B cell (primary cell): ENCODE results near the gene TXNRD1. TPM values are rescaled to one million over a fixed set of nuclear protein-coding genes. Genes with fewer than 3 reads are reported as not detected.

Experiments
- ATAC-seq: fragments of 200-7000 bp; cut with Tn5 transposase; one replicate; pipeline ENCODE4 v1.10.0; 2021; ENCODE audit warnings: low read depth, mild to moderate bottlenecking, moderate number of reproducible peaks, moderate library complexity
- CTCF ChIA-PET: fragments of 350-600 bp; sonication (Branson Sonifier 250); formaldehyde crosslinking; loops from one replicate; lab custom pipeline; 2021; ENCODE audit warnings: antibody characterized with exemption, inconsistent platforms; lab: Charles Lee
- POLR2A ChIA-PET: fragments of 350-600 bp; sonication (Branson Sonifier 250); formaldehyde crosslinking; loops from one replicate; lab custom pipeline; 2021; ENCODE audit warnings: antibody characterized with exemption; lab: Charles Lee
- DNase-seq: peaks from one replicate; pipeline ENCODE4 v3.0.0; 2013
- H2AFZ ChIP-seq: 2 replicates; pipeline ENCODE4 v1.6.1; 2012; ENCODE audit warnings: mild to moderate bottlenecking, low read depth, low read length; ENCODE audit not compliant: insufficient read depth, poor library complexity, severe bottlenecking
- H3K27ac ChIP-seq, 2 donors: 1 replicate in 1 of 2; 2 replicates in 1 of 2; pipeline ENCODE4 v1.5.1; 2012 to 2013; ENCODE audit warnings: low read length in 2 of 2, mild to moderate bottlenecking in 2 of 2, moderate library complexity in 1 of 2
- H3K27me3 ChIP-seq, 4 experiments: fragments of 200-600 bp in 1 of 4; sonication (generic) in 1 of 4; replicated peaks in 1 of 4; 1 replicate in 2 of 4; 2 replicates in 2 of 4; pipeline versions ENCODE4 v1.6.1 to v1.7.0; 2013 to 2016; ENCODE audit warnings: low read length in 3 of 4, mild to moderate bottlenecking in 2 of 4, mixed read lengths in 1 of 4, moderate library complexity in 1 of 4; ENCODE audit not compliant: insufficient read depth in 4 of 4, control insufficient read depth in 3 of 4; ENCODE audit errors: control extremely low read depth in 1 of 4
- H3K36me3 ChIP-seq, 2 experiments: replicated peaks in 1 of 2; 1 replicate in 1 of 2; 2 replicates in 1 of 2; pipeline versions ENCODE4 v1.6.1 to v1.7.1; 2013; ENCODE audit warnings: low read length in 1 of 2; ENCODE audit not compliant: insufficient read depth in 2 of 2, control insufficient read depth in 1 of 2; ENCODE audit errors: control extremely low read depth in 1 of 2, extremely low read depth in 1 of 2
- H3K4me1 ChIP-seq, 2 donors: fragments of 200-600 bp in 1 of 2; sonication (generic) in 1 of 2; 1 replicate in 1 of 2; 2 replicates in 1 of 2; pipeline versions ENCODE4 v1.5.1 to v1.6.1; 2013 to 2017; ENCODE audit warnings: low read length in 2 of 2; ENCODE audit not compliant: control insufficient read depth in 2 of 2, insufficient read depth in 2 of 2
- H3K4me2 ChIP-seq: replicated peaks from 2 replicates; pipeline ENCODE3; 2012; ENCODE audit warnings: mild to moderate bottlenecking, low read depth, low read length; ENCODE audit not compliant: poor library complexity, severe bottlenecking
- H3K4me3 ChIP-seq, 5 experiments: fragments of 200-600 bp in 1 of 5; sonication (generic) in 1 of 5; 1 replicate in 3 of 5; 2 replicates in 2 of 5; pipeline versions ENCODE4 v1.5.1 to v1.7.0; 2011 to 2016; ENCODE audit warnings: low read length in 4 of 5, mild to moderate bottlenecking in 4 of 5, low read depth in 2 of 5, control low read depth in 1 of 5, moderate library complexity in 1 of 5; ENCODE audit not compliant: insufficient read depth in 1 of 5; ENCODE audit errors: control extremely low read depth in 1 of 5, extremely low read depth in 1 of 5
- H3K79me2 ChIP-seq: fragments of 200-600 bp; sonication (generic); one replicate; pipeline ENCODE4 v1.6.0; 2016; ENCODE audit warnings: low read length; ENCODE audit not compliant: control insufficient read depth, insufficient read depth
- H3K9ac ChIP-seq: fragments of 200-600 bp; sonication (generic); 2 replicates; pipeline ENCODE4 v1.6.1; 2017; ENCODE audit warnings: mild to moderate bottlenecking, low read length, moderate library complexity
- H3K9me3 ChIP-seq, 3 donors: one replicate each; pipeline versions ENCODE4 v1.6.1 to v1.7.1; 2013; ENCODE audit warnings: low read length in 2 of 3; ENCODE audit not compliant: control insufficient read depth in 2 of 3, insufficient read depth in 1 of 3; ENCODE audit errors: control extremely low read depth in 1 of 3
- H4K20me1 ChIP-seq: 2 replicates; pipeline ENCODE4 v1.6.0; 2012; ENCODE audit warnings: mild to moderate bottlenecking, low read length; ENCODE audit not compliant: insufficient read depth, control insufficient read depth, poor library complexity, severe bottlenecking
- H3K27ac Mint-ChIP-seq: one replicate; pipeline ENCODE4 v1.8.0; 2021; ENCODE audit warnings: mixed read lengths
- H3K27me3 Mint-ChIP-seq: one replicate; pipeline ENCODE4 v1.8.0; 2021; ENCODE audit warnings: mixed read lengths
- H3K4me1 Mint-ChIP-seq: one replicate; pipeline ENCODE4 v1.8.0; 2021; ENCODE audit warnings: mixed read lengths
- H3K4me3 Mint-ChIP-seq: one replicate; pipeline ENCODE4 v1.8.0; 2021; ENCODE audit warnings: mixed read lengths
- H3K9me3 Mint-ChIP-seq: one replicate; pipeline ENCODE4 v1.8.0; 2022; ENCODE audit warnings: mixed read lengths; ENCODE audit not compliant: insufficient read depth
- CTCF ChIP-seq: fragments of 200-600 bp; IDR thresholded peaks from one replicate; pipeline ENCODE4 v1.8.0; 2022; ENCODE audit warnings: antibody characterized with exemption, mild to moderate bottlenecking
- EZH2 ChIP-seq: IDR thresholded peaks from 2 replicates; pipeline ENCODE4 v1.6.1; 2012; ENCODE audit warnings: borderline replicate concordance, low read depth, mild to moderate bottlenecking, moderate library complexity, low read length; ENCODE audit not compliant: insufficient read depth, poor library complexity, severe bottlenecking
- WGBS: methylation state at CpG from one replicate; pipeline ENCODE4 v1.1.5; 2013; ENCODE audit warnings: missing lambda C conversion rate; ENCODE audit not compliant: insufficient coverage; 5-methylcytosine and 5-hydroxymethylcytosine counted together
- intact Hi-C: fragments of 100-400 bp; cut with micrococcal nuclease; formaldehyde crosslinking; loops from one replicate; pipeline ENCODE4 v1.10.0; 2022
- polyA plus RNA-seq: library from polyadenylated mRNA; depleted of rRNA; stranded (reverse); fragments of >200 nt; gene quantifications from 2 replicates; pipeline ENCODE4 v1.2.3, GENCODE V29; 2012
- total RNA-seq, 2 donors: library from RNA; stranded (reverse); fragments of 120-200 nt in 1 of 2; gene quantifications; 1 replicate in 1 of 2; 2 replicates in 1 of 2; pipeline versions ENCODE4 v1.2.3 to v1.2.4, GENCODE V29; 2013 to 2022

TXNRD1 gene
- total and polyA plus RNA-seq, 2 donors (not counting 1 experiment from before 2014, with no cell fraction given) = 10.1 to 44.6 TPM

GRCh38 chr12:104375775-104376174 lies 160.2 kb downstream of the TXNRD1 start:
- no peaks in the 10 kb centered on the region for H3K9me3 ChIP-seq
- 94% methylated on average over 2 of the region's 4 CpGs for WGBS
- H3K4me1 ChIP-seq = peaks cover 14 to 15% of the 10 kb centered on the region in 2 donors
- POLR2A ChIA-PET = interaction anchor here (0.7 kb wide), 1 partner anchor 335 kb away, joined by 3 read pairs; no protein-coding TSS in a partner anchor
- H3K9ac ChIP-seq = no peak overlapping the region
- Mint-ChIP-seq H3K27me3 (no peaks in the 10 kb centered on the region), H3K4me1 (peaks cover 13% of the 10 kb centered on the region), H3K27ac (no peak overlapping the region), H3K9me3 (no peaks in the 10 kb centered on the region), H3K4me3 (no peak overlapping the region)
- no peaks in the 10 kb centered on the region for H3K27me3 ChIP-seq
- no peak overlapping the region for H3K27ac ChIP-seq
- CTCF ChIA-PET = no interaction called here
- no peak for TF ChIP-seq CTCF
- TF ChIP-seq EZH2 = no peak
- no peaks in the 10 kb centered on the region for H3K79me2 ChIP-seq
- H3K36me3 ChIP-seq = no peaks in the 10 kb centered on the region
- DNase-seq (no peak), ATAC-seq (no peak)
- intact Hi-C loops = no loop called here
- H3K4me3 ChIP-seq = no peak overlapping the region
- H4K20me1 ChIP-seq = no peaks in the 10 kb centered on the region
- H3K4me2 ChIP-seq = no peak overlapping the region
- H2AFZ ChIP-seq = no peak overlapping the region

- Histone ChIP-seq H3K79me2 (peaks cover 4% of the 10 kb centered on the region), H3K36me3 (no peaks in the 10 kb centered on the region), H3K9ac (no peak overlapping the region), H3K4me3 (no peak overlapping the region), H4K20me1 (no peaks in the 10 kb centered on the region), H3K27ac (no peak overlapping the region), H3K27me3 (peaks cover 0 to 4% (median 2%) of the 10 kb centered on the region in 4 experiments), H3K9me3 (no peaks in the 10 kb centered on the region), H2AFZ (no peak overlapping the region), H3K4me1 (peaks cover 14 to 16% of the 10 kb centered on the region in 2 donors), H3K4me2 (no peak overlapping the region)
- DNase-seq (no peak), ATAC-seq (no peak)
- 96% methylated on average over 10 of the region's 18 CpGs for WGBS
- H3K27ac Mint-ChIP-seq = no peak overlapping the region
- H3K27me3 Mint-ChIP-seq = peaks cover 6% of the 10 kb centered on the region
- POLR2A ChIA-PET = interaction anchor here (0.7 kb wide), 1 partner anchor 334 kb away, joined by 3 read pairs; no protein-coding TSS in a partner anchor
- CTCF ChIA-PET = no interaction called here
- no peak for TF ChIP-seq EZH2
- TF ChIP-seq CTCF = no peak
- peaks cover 14% of the 10 kb centered on the region for H3K4me1 Mint-ChIP-seq
- intact Hi-C loops = no loop called here
- H3K9me3 Mint-ChIP-seq = no peaks in the 10 kb centered on the region
- H3K4me3 Mint-ChIP-seq = no peak overlapping the region
Measured at GRCh38 chr12:104376650-104377513, 161.3 kb downstream of the TXNRD1 start.
